T-helper 2 cell treated with Interferon-gamma antibody and Interleukin-4, amounts not matched to agents 5 μg/mL and 100 μg/mL, for 36 hours (primary cell): ENCODE results near the gene FIZ1.

ENCODE experiments used
- DNase-seq: peaks from one replicate; pipeline ENCODE4 v3.0.0; 2021; ENCODE audit warnings: low spot score
- H3K27ac Mint-ChIP-seq: one replicate; pipeline ENCODE4 v1.8.0; 2021; ENCODE audit warnings: mild to moderate bottlenecking, mixed read lengths
- H3K27me3 Mint-ChIP-seq: one replicate; pipeline ENCODE4 v1.8.0; 2021; ENCODE audit warnings: low read depth, mixed read lengths
- H3K36me3 Mint-ChIP-seq: one replicate; pipeline ENCODE4 v1.8.0; 2021; ENCODE audit warnings: low read depth, mixed read lengths
- H3K4me1 Mint-ChIP-seq: one replicate; pipeline ENCODE4 v1.8.0; 2021; ENCODE audit warnings: low read depth, mixed read lengths
- H3K4me3 Mint-ChIP-seq: one replicate; pipeline ENCODE4 v1.8.0; 2022; ENCODE audit warnings: mild to moderate bottlenecking, moderate library complexity, mixed read lengths
- H3K9me3 Mint-ChIP-seq: one replicate; pipeline ENCODE4 v1.8.0; 2021; ENCODE audit warnings: mixed read lengths

FIZ1 gene, protein sequence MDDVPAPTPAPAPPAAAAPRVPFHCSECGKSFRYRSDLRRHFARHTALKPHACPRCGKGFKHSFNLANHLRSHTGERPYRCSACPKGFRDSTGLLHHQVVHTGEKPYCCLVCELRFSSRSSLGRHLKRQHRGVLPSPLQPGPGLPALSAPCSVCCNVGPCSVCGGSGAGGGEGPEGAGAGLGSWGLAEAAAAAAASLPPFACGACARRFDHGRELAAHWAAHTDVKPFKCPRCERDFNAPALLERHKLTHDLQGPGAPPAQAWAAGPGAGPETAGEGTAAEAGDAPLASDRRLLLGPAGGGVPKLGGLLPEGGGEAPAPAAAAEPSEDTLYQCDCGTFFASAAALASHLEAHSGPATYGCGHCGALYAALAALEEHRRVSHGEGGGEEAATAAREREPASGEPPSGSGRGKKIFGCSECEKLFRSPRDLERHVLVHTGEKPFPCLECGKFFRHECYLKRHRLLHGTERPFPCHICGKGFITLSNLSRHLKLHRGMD

DNA sequence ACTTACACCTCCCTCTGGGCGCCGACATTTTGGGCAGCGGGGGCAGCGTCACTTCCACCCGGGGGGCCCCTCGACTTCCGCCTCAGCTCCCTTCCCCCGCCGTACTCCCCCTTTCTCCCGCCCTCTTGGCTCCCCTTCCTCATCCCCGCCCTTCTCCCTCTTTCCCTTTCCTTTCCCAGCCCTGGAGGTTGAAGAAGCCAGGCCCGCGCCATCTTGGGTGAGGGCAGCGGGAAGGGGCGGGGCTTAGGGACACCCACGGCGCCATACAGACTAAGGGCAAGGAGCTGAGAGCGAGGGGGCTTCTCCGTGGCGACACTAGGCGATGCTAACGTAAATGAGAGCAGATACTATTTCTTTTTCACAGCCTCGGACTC is at the start of gene FIZ1:
Gene FIZ1, minus strand, starts transcription at position 50 of the 374 bp plus-strand sequence. CDS start 1,652 bp downstream, outside the sequence.
- Mint-ChIP-seq H3K27ac (peak within 1 kb of the TSS; percentile 99), H3K4me1 (peaks cover 23% of the 10 kb centered on the region), H3K4me3 (peak within 1 kb of the TSS; percentile 97), H3K27me3 (no peaks in the 10 kb centered on the region), H3K36me3 (peaks cover 37% of the 10 kb centered on the region), H3K9me3 (no peaks in the 10 kb centered on the region)
- peak; percentile 96 for DNase-seq

- no peaks in the 10 kb centered on the region for H3K27me3 Mint-ChIP-seq
- H3K27ac Mint-ChIP-seq = peak overlapping the region; percentile 81
- H3K4me3 Mint-ChIP-seq = peak overlapping the region; percentile 77
- no peaks in the 10 kb centered on the region for H3K9me3 Mint-ChIP-seq
- peaks cover 21% of the 10 kb centered on the region for H3K4me1 Mint-ChIP-seq
- no peak for DNase-seq
- peaks cover 13% of the 10 kb centered on the region for H3K36me3 Mint-ChIP-seq
Observed at GRCh38 chr19:55648585-55649267, 49.4 kb upstream of the FIZ1 start.

DNA sequence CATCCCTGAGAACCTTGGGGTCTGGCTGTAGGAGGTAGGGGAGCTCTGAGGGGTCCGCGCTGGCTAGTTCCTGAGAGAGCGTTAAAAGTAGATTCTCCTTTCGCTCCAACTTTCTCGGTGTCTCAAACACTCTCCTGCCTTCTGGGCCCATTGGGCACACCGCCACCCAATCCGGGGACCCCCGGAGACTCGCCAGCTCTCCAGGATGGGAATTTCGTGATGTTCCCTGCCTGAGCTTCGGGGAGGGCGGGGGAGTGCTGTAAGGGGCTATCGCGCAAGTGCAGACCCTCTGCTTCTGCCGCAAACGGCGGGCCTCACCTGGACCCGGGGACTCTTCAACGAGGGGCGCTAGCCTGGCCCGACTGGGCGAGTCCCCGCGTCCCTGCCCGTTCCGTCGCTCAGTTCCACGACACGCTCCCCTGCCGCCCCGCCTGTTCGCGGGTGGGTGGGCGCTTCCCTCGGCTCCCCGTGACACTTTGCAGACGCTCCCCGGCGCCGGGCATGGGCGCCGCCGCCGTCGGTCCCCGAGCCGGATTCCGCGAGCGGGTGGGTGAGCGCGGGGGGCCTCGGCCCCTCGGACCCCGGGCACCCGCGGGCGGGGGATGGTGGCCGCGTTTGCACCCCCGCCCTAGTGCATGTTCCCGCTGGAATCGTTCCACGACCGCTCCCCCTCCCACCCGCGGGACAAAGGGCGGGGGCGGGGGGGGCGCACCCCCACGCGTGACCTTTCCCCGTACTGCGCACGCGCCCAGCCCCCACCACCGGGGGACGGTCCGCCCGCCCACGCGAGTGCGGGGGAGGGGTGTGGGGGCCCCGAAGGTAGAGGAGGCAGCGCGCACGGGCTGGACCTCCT is 48.6 kb upstream of the FIZ1 start, which contains the start of gene CCDC106:
Gene CCDC106, plus strand, starts transcription at position 481 of the 853 bp plus-strand sequence. CDS start 835 bp downstream, outside the sequence.
- DNase-seq = no peak

GRCh38 chr19:55646889-55647731 is 47.8 kb upstream of the FIZ1 start:
- Mint-ChIP-seq H3K4me3 (peak overlapping the region; percentile 79), H3K27ac (peak overlapping the region; percentile 72), H3K27me3 (no peaks in the 10 kb centered on the region), H3K4me1 (peaks cover 27% of the 10 kb centered on the region), H3K9me3 (no peaks in the 10 kb centered on the region), H3K36me3 (peaks cover 18% of the 10 kb centered on the region)
- DNase-seq = no peak

More for the DNA sequence above, 48.6 kb upstream of the FIZ1 start, which contains the start of gene CCDC106:
- Mint-ChIP-seq H3K4me3 (peak within 1 kb of the TSS; percentile 79), H3K4me1 (peaks cover 25% of the 10 kb centered on the region), H3K27me3 (no peaks in the 10 kb centered on the region), H3K36me3 (peaks cover 17% of the 10 kb centered on the region), H3K27ac (peak within 1 kb of the TSS; percentile 81), H3K9me3 (no peaks in the 10 kb centered on the region)

DNA sequence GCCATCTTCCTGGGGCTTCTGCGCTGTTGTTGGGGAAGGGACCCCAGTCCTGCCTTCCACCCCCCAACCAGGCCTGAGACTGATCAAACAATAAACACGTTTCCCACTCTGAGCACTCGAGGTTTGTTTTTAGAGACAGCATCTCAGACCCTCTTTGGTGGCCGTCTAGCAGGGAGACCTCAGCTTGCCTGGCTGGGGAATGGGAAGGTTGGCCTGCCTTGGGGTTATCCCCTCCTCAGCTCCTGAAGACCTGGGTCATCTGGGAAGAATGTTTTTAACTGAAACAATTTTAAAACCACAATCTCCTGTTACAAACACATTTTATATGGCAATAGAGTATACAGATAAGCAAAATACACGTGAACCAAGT is 46.2 kb upstream of the FIZ1 start:
- peak overlapping the region; percentile 57 for H3K27ac Mint-ChIP-seq
- H3K36me3 Mint-ChIP-seq = peaks cover 18% of the 10 kb centered on the region
- H3K9me3 Mint-ChIP-seq = no peaks in the 10 kb centered on the region
- H3K27me3 Mint-ChIP-seq = no peaks in the 10 kb centered on the region
- peak overlapping the region; percentile 57 for H3K4me3 Mint-ChIP-seq
- H3K4me1 Mint-ChIP-seq = peaks cover 31% of the 10 kb centered on the region
- no peak for DNase-seq

DNA sequence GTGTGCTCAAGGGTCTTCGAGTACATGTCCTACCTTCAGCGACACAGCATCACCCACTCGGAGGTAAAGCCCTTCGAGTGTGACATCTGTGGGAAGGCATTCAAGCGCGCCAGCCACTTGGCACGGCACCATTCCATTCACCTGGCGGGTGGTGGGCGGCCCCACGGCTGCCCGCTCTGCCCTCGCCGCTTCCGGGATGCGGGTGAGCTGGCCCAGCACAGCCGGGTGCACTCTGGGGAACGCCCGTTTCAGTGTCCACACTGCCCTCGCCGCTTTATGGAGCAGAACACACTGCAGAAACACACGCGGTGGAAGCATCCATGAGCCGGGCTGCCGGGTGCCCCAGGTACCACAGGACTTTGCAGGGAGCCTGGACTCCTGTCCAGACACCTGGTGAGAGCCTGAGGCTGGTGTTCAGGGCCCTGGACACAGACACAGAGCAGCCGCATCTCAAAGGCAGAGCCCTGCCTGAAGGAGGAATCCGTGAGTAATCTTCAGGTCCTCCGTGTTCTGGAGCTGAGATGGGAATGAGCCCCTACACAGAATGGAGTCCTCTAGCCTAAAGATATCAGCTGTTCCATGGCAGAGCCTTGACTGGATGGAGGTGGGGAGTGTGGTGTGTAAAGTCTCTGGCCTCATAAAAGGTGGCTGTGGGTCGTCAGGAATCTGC is 45.7 kb upstream of the FIZ1 start:
- Mint-ChIP-seq H3K27ac (no peak overlapping the region), H3K4me3 (peak overlapping the region; percentile 93), H3K4me1 (peaks cover 34% of the 10 kb centered on the region), H3K27me3 (no peaks in the 10 kb centered on the region), H3K9me3 (no peaks in the 10 kb centered on the region), H3K36me3 (peaks cover 16% of the 10 kb centered on the region)
- no peak for DNase-seq

- H3K27me3 Mint-ChIP-seq = no peaks in the 10 kb centered on the region
- H3K36me3 Mint-ChIP-seq = peaks cover 12% of the 10 kb centered on the region
- H3K27ac Mint-ChIP-seq = peak overlapping the region; percentile 91
- H3K4me3 Mint-ChIP-seq = peak overlapping the region; percentile 93
- DNase-seq = no peak
- no peaks in the 10 kb centered on the region for H3K9me3 Mint-ChIP-seq
- peaks cover 30% of the 10 kb centered on the region for H3K4me1 Mint-ChIP-seq
Observed at GRCh38 chr19:55644191-55644833, 45.0 kb upstream of the FIZ1 start.

DNA sequence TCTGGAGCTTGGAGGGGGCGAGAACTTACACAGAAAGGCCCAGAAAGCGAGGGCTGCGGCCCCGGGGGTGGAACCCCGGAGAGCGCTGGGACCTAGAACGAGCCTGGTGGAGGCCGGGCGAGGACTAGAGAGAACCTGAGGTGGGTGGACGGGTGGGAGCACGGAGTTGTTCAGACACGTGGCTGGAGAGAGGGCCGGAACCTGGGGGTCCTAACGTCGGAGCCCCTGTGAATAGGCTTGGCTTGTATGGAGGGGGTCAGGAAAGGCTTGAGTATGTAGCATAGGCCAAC is 44.5 kb upstream of the FIZ1 start:
- peak overlapping the region; percentile 91 for H3K27ac Mint-ChIP-seq
- H3K4me3 Mint-ChIP-seq = peak overlapping the region; percentile 93
- no peaks in the 10 kb centered on the region for H3K27me3 Mint-ChIP-seq
- H3K36me3 Mint-ChIP-seq = peaks cover 16% of the 10 kb centered on the region
- H3K4me1 Mint-ChIP-seq = peaks cover 34% of the 10 kb centered on the region
- no peak for DNase-seq
- peaks cover 3% of the 10 kb centered on the region for H3K9me3 Mint-ChIP-seq

- peaks cover 33% of the 10 kb centered on the region for H3K4me1 Mint-ChIP-seq
- DNase-seq = peak; percentile 83
- H3K36me3 Mint-ChIP-seq = peaks cover 18% of the 10 kb centered on the region
- H3K9me3 Mint-ChIP-seq = peaks cover 3% of the 10 kb centered on the region
- peak within 1 kb of the TSS; percentile 93 for H3K4me3 Mint-ChIP-seq
- peak within 1 kb of the TSS; percentile 96 for H3K27ac Mint-ChIP-seq
- no peaks in the 10 kb centered on the region for H3K27me3 Mint-ChIP-seq
Observed at GRCh38 chr19:55643003-55643886, 43.9 kb upstream of the FIZ1 start, which contains the start of gene ZNF581. Gene ZNF581 (plus strand): TSS chr19:55643649. CDS start chr19:55644572, 923 bp downstream.

- peak overlapping the region; percentile 96 for H3K27ac Mint-ChIP-seq
- peaks cover 33% of the 10 kb centered on the region for H3K4me1 Mint-ChIP-seq
- H3K4me3 Mint-ChIP-seq = peak overlapping the region; percentile 93
- H3K9me3 Mint-ChIP-seq = peaks cover 3% of the 10 kb centered on the region
- DNase-seq = no peak
- peaks cover 24% of the 10 kb centered on the region for H3K36me3 Mint-ChIP-seq
- H3K27me3 Mint-ChIP-seq = no peaks in the 10 kb centered on the region
Observed at GRCh38 chr19:55642153-55643002, 43.1 kb upstream of the FIZ1 start.
